Myometrial cell (primary cell): Measurements from ENCODE around the gene SCGB2B2. TPM values are rescaled to one million over a fixed set of nuclear protein-coding genes. Genes with fewer than 3 reads are reported as not detected.

Experiments
- total RNA-seq: library from RNA; depleted of rRNA; stranded (reverse); fragments of >200 nt; gene quantifications from 2 replicates; pipeline ENCODE4 v1.2.3, GENCODE V29; 2015

Gene SCGB2B2, protein sequence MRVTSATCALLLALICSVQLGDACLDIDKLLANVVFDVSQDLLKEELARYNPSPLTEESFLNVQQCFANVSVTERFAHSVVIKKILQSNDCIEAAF
- total RNA-seq, result not detected in 2 replicates

DNA sequence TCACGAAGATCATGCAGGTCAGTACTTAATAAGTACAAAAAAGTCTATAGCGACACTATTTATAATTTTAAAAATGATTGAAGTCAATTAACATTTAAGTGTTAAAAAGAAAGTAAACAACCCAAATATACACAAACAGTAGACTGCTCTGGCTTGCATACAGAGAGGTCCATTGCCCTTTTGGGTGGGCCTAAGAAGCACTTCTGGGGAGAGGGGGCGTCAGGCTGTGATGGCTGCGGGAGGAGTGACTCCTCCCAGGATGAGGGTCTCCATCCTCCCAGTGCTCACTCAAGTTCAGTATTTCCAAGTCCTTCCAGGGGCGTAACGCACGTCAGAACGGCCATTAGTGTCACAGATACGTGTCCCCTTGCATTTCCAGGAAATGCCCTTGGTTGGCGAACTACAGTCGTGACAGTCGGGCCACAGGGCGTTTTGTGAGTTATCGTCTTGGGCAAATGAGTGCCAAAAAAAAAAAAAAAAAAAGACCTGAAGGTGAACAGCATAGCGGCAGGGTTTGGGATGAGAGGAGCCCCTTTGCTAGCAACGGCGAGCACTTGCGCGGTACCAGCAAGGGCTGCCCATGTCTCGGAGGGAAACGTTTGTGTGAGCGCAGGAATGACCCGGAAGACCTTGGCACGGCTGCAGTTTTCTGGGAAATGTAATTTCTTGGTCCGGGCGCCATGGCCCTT, at the start of gene SCGB2B2:
TSS of gene SCGB2B2 (minus strand) at position 463 of the 689 bp plus-strand sequence. CDS start 82,596 bp downstream, outside the sequence.

GRCh38 chr19:34677386-34678084, 576 bp upstream of the SCGB2B2 start, which contains the start of gene ZNF302:
TSS of gene ZNF302 (plus strand) at chr19:34677678. CDS start at chr19:34678805, 1,127 bp downstream.

Other genes with a start within 250 kb of the SCGB2B2 start
- gene UBA2, start 248.8 kb downstream of the SCGB2B2 start, total RNA-seq, result 87.4 and 100 TPM in 2 replicates
- 34.2 and 46.7 TPM in 2 replicates for gene WTIP, start 195.4 kb downstream of the SCGB2B2 start, total RNA-seq
- 4.0 and 9.7 TPM in 2 replicates for gene ZNF302, start 519 bp upstream of the SCGB2B2 start, total RNA-seq
- 4.3 and 11.8 TPM in 2 replicates for gene ZNF181, start 57.1 kb upstream of the SCGB2B2 start, total RNA-seq
- gene ZNF599, start 96.1 kb upstream of the SCGB2B2 start, total RNA-seq, result 13.5 and 14.4 TPM in 2 replicates
- gene ZNF30, start 249.7 kb upstream of the SCGB2B2 start, total RNA-seq, result 2.0 and 2.3 TPM in 2 replicates